Caki2 (cell line): ENCODE measurements around the gene MYL12A. TPM values are rescaled to one million over a fixed set of nuclear protein-coding genes. Genes with fewer than 3 reads are reported as not detected.

Experiments used
- DNase-seq: peaks from one replicate; pipeline ENCODE4 v3.0.0-alpha.2; 2015; ENCODE audit warnings: low read depth
- in situ Hi-C: cut with HindIII; loops from 2 replicates; pipeline ENCODE4 v1.10.0; 2016; ENCODE audit warnings: low sequenced_read_pairs, low pct_unique_long_range_greater_than_20kb, mixed read lengths
- total RNA-seq: library from RNA; depleted of rRNA; stranded (reverse); fragments of >200 nt; shearing (Covaris generic); gene quantifications from 2 replicates; pipeline ENCODE4 v1.2.3, GENCODE V29; 2014; ENCODE audit warnings: low replicate concordance

Gene MYL12A
- total RNA-seq, 1 experiment from 2014 or later, result 1,157 TPM

DNA sequence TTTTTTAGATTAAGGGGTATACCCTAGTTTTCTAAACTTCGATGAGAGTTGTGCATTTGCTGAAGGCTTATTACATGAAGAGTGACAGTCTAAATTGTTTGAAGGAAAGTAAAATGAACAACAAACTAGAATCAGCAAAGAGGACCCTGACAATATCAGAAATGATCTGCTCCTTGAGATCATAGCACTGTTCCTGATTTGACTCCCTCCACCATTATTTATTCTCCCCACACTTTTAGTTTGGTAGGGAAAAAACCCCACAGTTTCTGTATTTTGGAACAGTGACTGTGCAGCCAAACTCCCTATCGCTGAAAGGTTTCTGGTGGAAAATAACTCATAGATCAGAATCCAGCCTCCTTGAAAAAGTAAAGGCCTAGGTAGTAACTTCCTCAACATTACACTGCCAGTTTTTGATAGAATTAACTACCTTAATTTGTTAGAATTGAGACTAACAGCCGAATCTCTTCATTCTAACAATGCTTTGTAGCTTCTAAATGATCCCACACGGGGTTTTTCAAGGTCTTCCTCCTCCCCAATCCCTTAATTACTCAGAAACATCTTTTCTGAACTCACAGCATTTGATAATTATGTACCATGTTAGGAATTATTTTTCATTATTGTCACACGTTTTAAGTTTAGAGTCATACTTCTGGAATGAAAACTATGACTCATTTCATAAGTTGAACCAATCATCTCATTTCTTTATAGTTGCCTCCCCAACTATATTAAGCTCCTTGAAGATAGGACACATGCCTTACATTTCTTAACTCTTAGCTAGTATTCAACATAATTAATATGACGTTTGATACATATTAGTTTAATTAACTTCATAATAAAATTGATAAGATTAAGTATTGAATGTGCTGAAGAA is 2.9 kb downstream of the MYL12A start:
- in situ Hi-C loops, result no loop called here
- DNase-seq, result peak; percentile 51

- DNase-seq, result no peak
- in situ Hi-C loops, result no loop called here
Measured at GRCh38 chr18:3251249-3251962, 3.8 kb downstream of the MYL12A start.

- no peak for DNase-seq
- in situ Hi-C loops, result no loop called here
Measured at GRCh38 chr18:3251963-3252277, 4.3 kb downstream of the MYL12A start.

GRCh38 chr18:3252843-3253242 is 5.2 kb downstream of the MYL12A start:
- in situ Hi-C loops, result no loop called here
- no peak for DNase-seq

GRCh38 chr18:3254725-3255124 is 7.1 kb downstream of the MYL12A start:
- in situ Hi-C loops, result no loop called here
- no peak for DNase-seq

DNA sequence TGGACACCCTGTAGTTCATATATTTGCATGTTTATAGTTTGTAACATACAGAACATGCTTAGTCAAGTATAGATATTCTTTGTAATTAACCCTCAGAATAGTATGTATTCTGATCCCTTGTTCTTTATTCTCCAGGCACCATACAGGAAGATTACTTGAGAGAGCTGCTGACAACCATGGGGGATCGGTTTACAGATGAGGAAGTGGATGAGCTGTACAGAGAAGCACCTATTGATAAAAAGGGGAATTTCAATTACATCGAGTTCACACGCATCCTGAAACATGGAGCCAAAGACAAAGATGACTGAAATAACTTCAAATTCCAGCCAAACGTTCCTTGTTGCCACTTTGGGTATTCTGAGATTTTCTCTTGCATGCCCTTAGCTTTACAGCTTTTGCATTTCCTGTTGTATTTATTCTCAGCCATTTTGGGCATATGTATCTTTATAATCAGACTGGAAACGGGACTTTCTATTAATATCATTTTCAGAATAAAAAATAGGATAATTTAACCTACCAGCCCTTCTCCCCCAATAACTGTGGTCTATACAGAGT is 8.1 kb downstream of the MYL12A start:
- DNase-seq, result no peak
- in situ Hi-C loops, result no loop called here

- in situ Hi-C loops, result no loop called here
- no peak for DNase-seq
Measured at GRCh38 chr18:3256693-3257626, 9.4 kb downstream of the MYL12A start.

GRCh38 chr18:3257627-3258120 is 10.1 kb downstream of the MYL12A start:
- no peak for DNase-seq
- in situ Hi-C loops, result no loop called here

- no peak for DNase-seq
- in situ Hi-C loops, result no loop called here
Measured at GRCh38 chr18:3260995-3261372, 13.4 kb downstream of the MYL12A start.

GRCh38 chr18:3261373-3262233 is 14.0 kb downstream of the MYL12A start, which contains the start of gene MYL12B:
TSS of gene MYL12B (plus strand) at chr18:3262133. CDS start at chr18:3272899, 10,766 bp downstream.
- in situ Hi-C loops, result no loop called here

GRCh38 chr18:3262234-3263131 is 14.9 kb downstream of the MYL12A start:
- DNase-seq, result no peak
- in situ Hi-C loops, result no loop called here

More at GRCh38 chr18:3261373-3262233, 14.0 kb downstream of the MYL12A start, which contains the start of gene MYL12B:
- peak; percentile 87 for DNase-seq

DNA sequence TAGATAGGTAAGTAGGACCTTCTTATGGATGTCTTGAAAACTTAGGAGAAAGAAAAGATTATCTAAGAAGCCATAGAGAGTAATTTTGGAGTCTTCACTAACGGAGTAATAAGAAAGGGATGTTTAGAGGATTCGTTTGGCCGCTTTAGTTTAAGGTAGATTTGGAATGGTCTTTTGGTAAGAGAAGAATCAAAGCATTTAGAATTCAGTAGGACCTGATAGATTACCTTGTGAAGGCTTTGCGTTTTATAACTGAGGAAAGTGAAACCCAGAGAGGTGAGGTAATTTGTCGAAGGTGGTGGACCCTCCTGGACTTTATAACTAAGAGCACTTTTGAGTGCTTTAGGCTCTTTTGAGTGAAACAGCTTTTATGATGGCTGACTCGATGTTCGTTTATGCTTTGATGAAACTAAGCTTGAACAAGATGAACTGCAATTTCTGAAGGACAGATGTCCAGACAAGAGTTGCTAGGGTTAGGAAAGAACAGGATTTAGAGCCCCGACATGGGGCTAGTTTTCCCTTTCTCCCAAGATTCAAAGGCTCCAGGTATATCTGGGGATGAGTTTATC is 15.6 kb downstream of the MYL12A start:
- in situ Hi-C loops, result no loop called here
- no peak for DNase-seq

DNA sequence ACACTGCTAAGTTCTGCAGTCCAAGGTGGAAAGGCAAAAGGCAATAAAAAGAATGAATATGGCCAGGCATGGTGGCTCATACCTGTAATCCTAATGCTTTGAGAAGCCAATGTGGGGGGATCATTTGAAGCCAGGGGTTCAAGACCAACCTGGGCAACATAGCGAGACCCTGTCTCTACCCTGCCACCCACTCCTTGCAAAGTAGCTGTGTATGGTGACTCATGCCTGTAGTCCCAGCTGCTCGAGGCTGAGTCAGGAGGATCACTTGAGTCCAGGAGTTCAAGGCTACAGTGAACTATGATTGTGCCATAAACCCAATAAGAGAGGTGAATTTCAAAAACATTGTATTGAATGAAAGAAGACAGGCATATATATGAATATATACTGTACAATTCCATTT is 16.8 kb downstream of the MYL12A start:
- in situ Hi-C loops, result no loop called here
- DNase-seq, result no peak

DNA sequence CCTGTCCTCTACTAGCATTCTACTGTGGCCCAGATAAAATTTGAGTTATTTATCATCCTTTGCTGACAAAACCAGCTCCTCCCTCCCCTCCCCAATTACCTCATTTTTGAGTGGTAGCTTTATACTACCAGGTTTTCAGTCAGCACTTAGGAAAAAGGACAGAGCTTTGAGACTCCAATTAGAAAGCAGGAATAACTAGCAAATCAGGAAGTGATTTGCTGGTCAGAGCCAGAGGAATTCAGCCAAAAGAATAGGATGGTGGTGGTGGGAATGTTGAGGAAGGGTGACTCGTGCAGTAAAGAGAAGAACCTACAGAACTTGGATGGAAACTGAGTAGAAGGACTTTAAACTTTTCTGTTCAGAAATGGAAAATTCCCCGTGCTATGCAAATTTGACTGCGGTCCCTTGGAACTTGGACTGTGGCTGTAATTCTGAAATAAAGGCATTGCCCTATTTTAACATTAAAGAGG is 18.0 kb downstream of the MYL12A start:
- in situ Hi-C loops, result no loop called here
- no peak for DNase-seq

- DNase-seq, result no peak
Measured at GRCh38 chr18:3266062-3266608, 18.5 kb downstream of the MYL12A start.

DNA sequence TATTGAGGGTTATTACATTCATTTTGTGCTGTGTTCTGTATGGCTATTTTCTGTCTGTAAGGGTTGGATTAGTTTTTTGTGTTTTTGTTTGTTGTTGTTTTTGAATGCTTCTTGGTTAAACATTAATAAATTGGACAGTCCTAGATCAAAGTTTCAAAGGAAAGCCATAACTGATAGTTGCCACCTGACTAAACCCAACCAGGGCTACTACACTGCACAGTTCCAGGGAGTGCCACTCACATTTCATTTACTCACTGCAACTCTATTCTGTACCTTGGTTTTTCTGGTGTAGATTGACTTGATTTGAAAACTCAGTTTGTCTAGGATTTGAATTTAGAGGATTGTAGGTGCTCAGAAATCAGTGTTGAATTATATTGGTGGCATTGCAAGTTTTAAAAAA is 20.7 kb downstream of the MYL12A start:
- no peak for DNase-seq
- in situ Hi-C loops, result no loop called here

More at GRCh38 chr18:3266062-3266608, 18.5 kb downstream of the MYL12A start:
- in situ Hi-C loops, result no loop called here
